GM21737 (cell line): Measurements from ENCODE around the gene FYB1.

ENCODE experiments used
- ATAC-seq: cut with Tn5 transposase; IDR thresholded peaks from one replicate; pipeline ENCODE4 v1.9.1; 2021; ENCODE audit warnings: mild to moderate bottlenecking, moderate library complexity; ENCODE audit not compliant: unreplicated experiment

FYB1 gene

DNA sequence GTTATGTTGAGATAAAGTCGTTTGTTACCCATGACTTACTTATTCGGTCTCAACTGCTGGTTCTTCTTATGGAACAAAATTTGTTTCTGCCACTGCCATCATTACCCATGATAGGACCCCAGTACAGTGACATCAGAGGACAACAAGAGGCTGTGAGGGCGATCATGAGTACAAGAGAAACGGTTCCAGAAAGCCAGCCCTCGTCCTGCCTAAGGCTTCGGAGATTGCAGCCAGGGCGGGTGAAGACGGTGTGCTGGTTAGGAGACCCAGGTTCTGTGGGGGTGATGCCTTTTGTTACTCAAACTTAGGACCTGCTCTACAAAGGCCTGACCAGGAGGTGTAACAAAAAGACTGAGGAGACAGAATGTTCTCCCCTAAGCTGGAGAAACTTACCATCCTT, 10.9 kb downstream of the FYB1 start:
- ATAC-seq = no peak

GRCh38 chr5:39207345-39208045, 11.9 kb downstream of the FYB1 start:
- ATAC-seq = no peak

DNA sequence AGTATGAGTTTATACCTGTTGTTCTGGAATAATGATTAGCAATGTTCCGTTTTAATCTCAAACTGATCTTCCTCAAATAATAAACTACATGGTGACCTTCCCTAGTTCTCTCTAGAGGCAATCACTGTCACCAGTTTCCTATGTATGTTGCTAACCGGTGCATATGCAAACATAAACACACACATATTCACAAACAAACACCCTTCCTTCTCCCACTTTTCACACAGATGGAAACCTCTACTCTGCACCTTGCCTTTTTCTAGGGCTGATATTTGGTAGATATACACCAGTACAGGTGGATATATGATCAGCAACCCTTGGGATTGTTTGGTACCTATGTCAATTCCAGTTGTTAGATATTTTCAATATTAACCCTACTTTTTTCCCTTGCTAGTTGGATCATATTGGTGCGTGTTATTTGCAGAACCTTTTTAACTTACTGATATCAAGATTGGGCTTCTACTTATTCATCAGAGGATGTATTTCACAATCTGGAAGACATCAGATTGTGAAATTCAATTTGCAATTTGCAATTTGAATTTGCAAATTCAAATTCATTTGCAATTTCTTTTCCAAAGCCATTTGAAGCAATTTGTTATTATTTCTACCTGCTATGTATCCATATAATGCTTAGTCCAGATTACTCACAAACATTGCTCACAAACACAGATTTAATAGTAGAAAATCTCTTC, 12.6 kb downstream of the FYB1 start:
- ATAC-seq = no peak

GRCh38 chr5:39205550-39205949, 13.8 kb downstream of the FYB1 start:
- ATAC-seq = no peak

DNA sequence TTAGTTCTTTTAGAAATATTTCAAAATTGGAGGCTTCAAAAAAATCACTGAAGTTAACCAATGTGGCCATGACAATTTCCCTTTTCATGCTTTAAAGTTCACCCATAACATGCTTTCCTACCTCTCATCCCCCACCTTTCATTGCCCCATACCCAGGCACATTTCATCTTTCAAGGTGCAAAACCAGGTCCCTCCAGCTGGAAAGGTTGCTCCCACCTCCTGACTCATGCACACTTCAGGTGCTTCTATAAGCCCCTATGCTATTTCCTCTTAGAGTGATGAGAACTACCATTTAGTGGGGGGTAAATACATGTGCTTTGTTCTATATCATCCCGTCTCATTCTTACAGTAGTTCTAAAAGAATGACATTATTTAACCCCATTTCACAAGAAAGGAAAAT, 15.4 kb downstream of the FYB1 start:
- no peak for ATAC-seq

GRCh38 chr5:39203275-39203922, 16.0 kb downstream of the FYB1 start:
- ATAC-seq = no peak

- ATAC-seq = no peak
These were observed 16.6 kb downstream of the FYB1 start for GRCh38 chr5:39202597-39203274.

DNA sequence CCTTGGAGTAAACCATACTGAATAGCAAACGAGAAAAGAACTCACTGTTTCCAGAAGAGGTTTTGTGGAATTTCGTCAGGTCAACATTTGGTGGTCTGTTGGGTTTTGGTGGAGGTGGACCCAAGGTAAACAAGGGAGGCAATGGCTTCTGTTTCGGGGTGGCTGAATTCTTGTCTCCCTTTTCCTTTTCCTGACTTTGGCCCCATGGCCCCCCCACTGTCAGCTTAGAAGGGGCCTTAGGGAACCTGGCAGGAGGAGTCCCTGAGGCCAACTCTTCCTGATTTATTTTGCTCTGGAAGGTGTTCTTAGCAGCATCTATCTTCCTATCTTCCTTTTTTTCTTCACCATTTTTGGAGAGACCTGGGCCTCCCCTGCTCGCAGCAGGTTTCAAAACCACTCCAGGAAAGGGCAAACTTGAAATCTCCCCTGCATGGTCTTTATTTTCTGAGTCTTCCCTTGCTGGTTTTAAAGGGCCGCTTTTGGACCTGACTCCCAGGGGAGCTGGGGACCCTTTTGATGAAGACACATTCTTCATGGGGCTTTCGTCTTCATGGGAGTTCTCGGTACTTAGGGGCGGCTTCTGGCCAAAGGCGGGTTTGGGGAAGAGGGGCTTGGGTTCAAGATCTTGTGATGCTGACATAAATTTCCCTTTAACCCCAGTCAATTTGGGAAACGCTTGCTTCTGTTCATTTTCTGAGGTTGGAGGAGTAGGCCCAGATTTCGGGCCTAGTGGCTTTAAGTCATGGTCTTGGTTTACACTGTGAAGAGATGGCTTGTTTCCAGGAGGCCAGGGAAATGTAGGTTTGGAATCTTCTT, 17.4 kb downstream of the FYB1 start:
- no peak for ATAC-seq

DNA sequence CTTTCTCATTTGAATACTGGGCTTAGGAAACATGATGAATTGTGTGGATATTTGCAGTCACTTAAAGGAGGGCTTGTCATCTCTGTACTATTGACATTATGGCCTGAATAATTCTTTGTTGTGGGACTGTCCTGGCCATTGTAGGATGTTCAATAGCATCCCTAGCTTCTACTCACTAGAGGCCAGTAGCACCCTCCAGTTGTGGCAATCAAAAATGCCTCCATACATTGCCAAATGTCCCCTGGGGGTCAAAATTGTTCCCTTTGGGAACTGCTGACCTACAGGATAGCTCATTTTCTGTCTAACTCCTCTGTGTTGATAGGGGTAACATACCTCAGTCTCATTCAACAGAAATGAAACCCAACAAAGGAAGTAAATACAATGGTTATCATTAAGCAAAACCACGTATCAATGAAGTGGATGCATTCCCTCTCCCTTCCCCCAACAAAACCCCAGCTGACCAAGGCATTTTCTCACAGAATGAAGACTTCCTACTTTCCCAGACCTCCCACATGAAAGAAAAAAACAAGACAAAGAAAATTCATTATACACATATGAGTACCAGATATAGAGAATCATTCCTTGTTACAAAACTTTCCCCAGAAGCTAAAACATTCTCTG, 18.1 kb downstream of the FYB1 start:
- no peak for ATAC-seq

DNA sequence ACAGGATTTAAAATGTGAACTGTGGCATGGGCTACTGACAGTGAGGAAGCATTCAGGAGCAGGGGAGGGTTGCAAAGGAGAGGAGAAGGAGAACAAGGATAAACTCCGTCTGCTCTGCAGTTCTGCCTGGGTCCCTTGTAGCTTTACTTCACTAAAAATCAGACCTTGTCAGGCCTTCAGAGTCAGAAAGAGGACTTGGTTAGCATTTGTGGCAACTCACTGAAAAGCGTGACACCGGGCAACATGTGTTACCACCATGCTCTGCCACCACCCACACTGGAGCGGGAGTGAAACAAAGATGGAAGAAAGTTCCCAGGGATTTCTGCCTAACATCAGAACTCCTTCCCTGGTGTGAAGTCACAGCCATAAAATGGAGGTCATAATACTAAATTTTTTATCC, 19.3 kb downstream of the FYB1 start:
- ATAC-seq = no peak

DNA sequence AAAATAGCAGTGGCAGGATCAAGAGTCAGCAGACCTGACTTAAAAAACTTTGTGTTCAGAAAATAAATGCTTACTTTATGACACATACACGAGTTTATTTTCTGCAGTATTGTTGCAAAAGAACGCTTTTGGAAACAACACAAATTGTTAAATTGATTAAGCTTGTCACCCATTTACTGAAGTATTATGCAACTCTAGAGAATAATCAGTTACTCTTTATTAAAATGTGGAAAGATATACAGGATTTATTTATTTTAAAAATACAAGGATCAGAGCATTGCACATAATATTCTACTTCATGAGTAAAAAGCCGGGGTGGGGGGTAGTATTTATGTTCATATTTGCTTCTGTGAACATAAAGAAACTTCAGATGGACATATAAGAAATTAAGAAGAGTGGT, 20.0 kb downstream of the FYB1 start:
- no peak for ATAC-seq

GRCh38 chr5:39198127-39198526, 21.2 kb downstream of the FYB1 start:
- no peak for ATAC-seq

GRCh38 chr5:39197556-39197955, 21.8 kb downstream of the FYB1 start:
- ATAC-seq = no peak

DNA sequence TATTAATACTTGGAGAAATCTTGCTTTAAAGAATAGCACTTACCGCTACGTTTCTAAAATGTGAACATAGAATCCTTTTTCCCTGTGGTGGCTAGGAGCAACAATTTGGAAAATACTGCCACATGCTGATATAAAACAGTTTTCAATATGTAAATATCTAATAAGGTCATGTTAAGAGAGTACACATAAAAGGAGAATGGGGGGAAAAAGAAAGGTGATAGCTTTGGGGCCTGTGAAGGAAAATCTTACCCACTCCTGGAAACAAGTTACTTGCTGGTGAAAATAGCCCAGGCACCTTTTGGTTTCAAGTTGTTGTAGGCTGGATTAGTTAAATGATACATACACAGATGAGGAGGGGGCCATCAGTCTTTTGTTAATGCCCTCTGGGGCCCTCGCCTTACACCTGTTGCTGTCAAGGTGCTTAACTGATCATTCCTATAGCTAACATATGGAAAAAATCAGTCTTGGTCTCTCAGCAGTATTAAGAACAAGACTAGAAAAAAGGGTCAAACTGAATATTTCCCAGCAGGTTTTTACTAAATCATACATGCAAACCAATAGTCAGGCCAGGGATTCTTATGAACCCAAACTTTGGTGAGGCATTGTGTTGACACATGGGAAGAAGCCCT, 24.1 kb downstream of the FYB1 start:
- ATAC-seq = no peak

DNA sequence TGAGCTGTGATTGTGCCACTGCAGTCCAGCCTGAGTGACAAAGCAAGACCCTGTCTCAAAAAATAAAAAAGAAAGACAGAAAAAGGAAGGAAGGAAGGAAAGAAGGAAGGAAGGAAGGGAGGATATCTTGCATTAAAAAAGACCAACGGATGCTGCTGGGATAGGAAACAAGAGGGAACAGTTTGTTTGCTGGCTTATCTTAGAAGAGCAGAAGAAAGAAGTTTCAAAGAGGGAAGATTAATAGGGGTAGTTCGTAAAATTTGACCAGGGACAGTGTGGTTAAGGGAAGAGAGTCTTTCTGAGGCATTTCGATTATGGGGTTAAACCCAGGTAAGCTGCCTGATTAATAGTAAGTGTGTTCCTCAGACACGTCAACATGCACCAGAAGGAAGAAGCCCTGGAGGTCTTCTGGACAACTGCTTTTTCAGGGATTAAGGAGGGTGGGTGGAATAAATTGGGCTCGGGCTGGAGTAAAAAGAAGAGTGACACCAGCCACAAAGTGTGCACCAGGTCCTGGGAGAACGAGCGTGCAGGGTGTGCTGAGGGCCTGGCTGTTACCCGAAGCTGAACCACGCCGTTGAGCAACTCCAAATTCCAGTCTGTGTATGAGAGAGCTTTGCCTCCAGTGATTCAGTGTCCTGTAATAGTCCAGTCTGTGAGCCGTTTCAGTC, 24.8 kb downstream of the FYB1 start:
- ATAC-seq = no peak

DNA sequence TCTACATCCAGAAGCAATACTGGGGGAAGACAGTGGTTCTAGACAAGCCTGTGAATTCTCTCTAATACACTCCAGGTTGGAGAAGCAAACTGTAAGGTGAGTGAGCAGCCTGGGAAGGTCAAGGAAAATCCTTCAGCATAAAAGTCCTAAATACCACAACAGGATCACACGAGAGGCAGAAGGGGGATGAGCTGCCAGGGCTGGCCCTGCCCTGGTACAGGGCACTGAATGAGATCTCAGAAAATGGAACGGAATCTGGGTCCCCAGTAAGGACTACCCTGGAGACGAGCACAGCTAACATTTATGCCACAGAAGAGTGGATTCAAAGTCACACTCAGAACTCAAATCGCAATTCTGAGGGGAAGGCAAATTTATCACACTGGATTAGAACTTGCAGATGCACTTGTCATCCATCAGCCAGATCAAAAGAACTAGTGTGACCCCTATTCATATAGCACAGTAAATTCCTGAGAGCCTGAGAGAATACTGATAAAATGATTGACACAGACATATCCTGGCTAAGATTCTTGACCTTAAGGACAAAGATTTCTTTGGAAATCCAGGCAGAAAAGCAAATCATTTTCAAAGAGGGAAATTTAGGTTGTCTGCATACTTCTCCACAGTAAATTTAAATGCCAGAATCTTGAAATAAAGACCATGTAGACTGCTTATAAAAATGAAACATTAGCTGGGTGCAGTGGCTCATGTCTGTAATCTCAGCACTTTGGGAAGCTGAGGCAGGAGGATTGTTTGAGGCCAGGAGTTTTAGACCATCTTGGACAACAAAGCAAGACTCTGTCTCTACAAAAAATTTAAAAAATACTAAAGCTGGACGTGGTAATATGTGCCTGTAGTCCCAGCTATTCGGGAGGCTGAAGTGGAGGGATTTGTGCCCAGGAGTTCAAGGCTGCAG, 25.6 kb downstream of the FYB1 start:
- ATAC-seq = no peak

DNA sequence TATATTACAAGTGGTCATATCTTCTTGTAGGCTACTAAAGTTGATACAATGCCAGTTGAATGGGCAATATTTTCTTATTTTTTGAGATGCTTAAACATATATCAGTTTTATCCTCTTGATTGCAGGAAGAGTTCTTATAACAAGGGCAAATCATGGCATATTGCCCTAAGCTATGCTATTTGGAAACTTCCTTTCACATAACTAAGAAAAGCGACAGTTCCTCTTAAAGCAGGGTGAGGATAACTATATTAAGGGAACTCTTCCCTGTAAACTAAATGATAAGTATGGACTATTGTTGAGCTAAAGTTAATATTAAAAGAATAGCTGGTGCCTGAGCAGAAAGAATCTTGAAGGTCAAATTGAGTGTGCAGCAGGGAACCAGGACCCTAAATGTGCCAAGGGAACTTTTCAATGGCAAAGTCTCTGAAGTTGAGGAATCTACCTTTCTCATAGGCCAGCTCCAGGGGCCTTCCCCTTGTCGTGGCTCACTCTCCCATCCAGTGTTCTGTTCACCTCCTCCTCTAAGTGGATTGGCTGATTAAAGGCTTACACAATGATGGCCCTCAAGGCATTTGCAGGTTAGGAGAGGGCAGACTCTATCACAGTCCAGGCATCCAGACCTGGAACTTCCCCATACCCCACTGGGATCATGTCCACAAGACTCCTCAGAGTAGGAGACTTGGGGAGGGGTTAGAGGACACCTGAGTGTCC, 26.8 kb downstream of the FYB1 start:
- ATAC-seq = no peak

DNA sequence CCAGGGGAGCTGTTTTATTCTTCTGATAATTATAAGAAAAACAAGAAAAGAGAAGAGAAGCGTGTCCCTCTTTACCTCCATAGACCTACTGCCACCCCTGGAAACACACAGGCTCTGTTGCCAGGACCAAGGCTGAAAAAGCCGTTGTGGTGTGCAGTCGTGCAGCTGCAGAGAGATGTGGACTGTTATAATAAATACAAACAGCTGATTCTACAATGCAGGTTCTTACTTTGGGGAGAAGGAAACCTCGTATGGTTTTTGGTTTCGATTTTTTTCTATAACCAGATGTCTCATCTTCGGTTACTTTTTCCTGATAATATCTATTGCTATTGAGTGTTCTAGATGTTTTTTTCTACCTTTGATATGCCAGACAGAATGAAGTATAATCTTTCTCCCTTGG, 28.1 kb downstream of the FYB1 start:
- ATAC-seq = no peak
